WTC11 (cell line): ENCODE measurements around the gene FDPS. TPM values are rescaled to one million over a fixed set of nuclear protein-coding genes. Genes with fewer than 3 reads are reported as not detected.
A peak's percentile ranks its signal among the peaks of the same experiment; 100 is the strongest.

Experiments
- AR ChIP-seq: fragments of 250-450 bp; sonication (Bioruptor Pico); IDR thresholded peaks from 2 replicates; pipeline ENCODE4 v1.9.0; 2021; ENCODE audit warnings: mild to moderate bottlenecking
- ATF3 ChIP-seq: sonication (generic); formaldehyde crosslinking; conservative IDR thresholded peaks from 2 replicates; pipeline ENCODE4 v1.8.1; 2022; ENCODE audit warnings: mild to moderate bottlenecking, missing genetic modification reagents
- CREB1 ChIP-seq: sonication (generic); formaldehyde crosslinking; IDR thresholded peaks from 2 replicates; pipeline ENCODE4 v1.8.0; 2023; ENCODE audit warnings: mild to moderate bottlenecking, missing genetic modification reagents
- CREM ChIP-seq: sonication (generic); formaldehyde crosslinking; IDR thresholded peaks from 2 replicates; pipeline ENCODE4 v1.8.1; 2022; ENCODE audit warnings: mild to moderate bottlenecking, missing genetic modification reagents, moderate library complexity
- E2F1 ChIP-seq: sonication (generic); formaldehyde crosslinking; IDR thresholded peaks from 2 replicates; pipeline ENCODE4 v1.8.0; 2022; ENCODE audit warnings: mild to moderate bottlenecking, missing genetic modification reagents
- ELF4 ChIP-seq: sonication (generic); formaldehyde crosslinking; IDR thresholded peaks from 2 replicates; pipeline ENCODE4 v1.8.1; 2022; ENCODE audit warnings: low read depth, mild to moderate bottlenecking, moderate library complexity, missing genetic modification reagents
- FOXJ3 ChIP-seq: sonication (generic); formaldehyde crosslinking; IDR thresholded peaks from 2 replicates; pipeline ENCODE4 v1.9.0; 2021; ENCODE audit warnings: missing genetic modification reagents, mild to moderate bottlenecking, borderline replicate concordance
- GABPB1 ChIP-seq: sonication (generic); formaldehyde crosslinking; IDR thresholded peaks from 2 replicates; pipeline ENCODE4 v1.8.1; 2023; ENCODE audit warnings: mild to moderate bottlenecking, missing genetic modification reagents
- HMGA2 ChIP-seq: fragments of 250-450 bp; sonication (Bioruptor Pico); IDR thresholded peaks from 2 replicates; pipeline ENCODE4 v1.4.0; 2021; ENCODE audit warnings: mild to moderate bottlenecking, moderate library complexity
- HMGXB4 ChIP-seq: sonication (generic); formaldehyde crosslinking; IDR thresholded peaks from 2 replicates; pipeline ENCODE4 v1.8.1; 2023; ENCODE audit warnings: mild to moderate bottlenecking, moderate library complexity, missing genetic modification reagents
- IRF1 ChIP-seq: sonication (generic); formaldehyde crosslinking; IDR thresholded peaks from 2 replicates; pipeline ENCODE4 v1.8.0; 2023; ENCODE audit warnings: missing genetic modification reagents
- IRF2 ChIP-seq: sonication (generic); formaldehyde crosslinking; IDR thresholded peaks from 2 replicates; pipeline ENCODE4 v1.8.0; 2022; ENCODE audit warnings: low read depth, missing genetic modification reagents, borderline replicate concordance
- MLX ChIP-seq: sonication (generic); formaldehyde crosslinking; IDR thresholded peaks from 2 replicates; pipeline ENCODE4 v1.8.1; 2023; ENCODE audit warnings: mild to moderate bottlenecking, missing genetic modification reagents, moderate library complexity
- NFE2L1 ChIP-seq: sonication (generic); formaldehyde crosslinking; IDR thresholded peaks from 2 replicates; pipeline ENCODE4 v1.8.1; 2023; ENCODE audit warnings: missing genetic modification reagents
- NFYB ChIP-seq: sonication (generic); formaldehyde crosslinking; conservative IDR thresholded peaks from 2 replicates; pipeline ENCODE4 v1.8.0; 2022; ENCODE audit warnings: low read depth, missing genetic modification reagents
- NR3C1 ChIP-seq: sonication (generic); formaldehyde crosslinking; conservative IDR thresholded peaks from 2 replicates; pipeline ENCODE4 v1.8.1; 2023; ENCODE audit warnings: low read depth, mild to moderate bottlenecking, missing genetic modification reagents
- PRRX2 ChIP-seq: fragments of 250-450 bp; sonication (Bioruptor Pico); IDR thresholded peaks from 2 replicates; pipeline ENCODE4 v1.8.0; 2021; ENCODE audit warnings: mild to moderate bottlenecking
- RELA ChIP-seq: sonication (generic); formaldehyde crosslinking; IDR thresholded peaks from 2 replicates; pipeline ENCODE4 v1.8.1; 2022; ENCODE audit warnings: missing genetic modification reagents, mild to moderate bottlenecking, borderline replicate concordance
- STAT6 ChIP-seq: sonication (generic); formaldehyde crosslinking; conservative IDR thresholded peaks from 2 replicates; pipeline ENCODE4 v1.8.1; 2023; ENCODE audit warnings: mild to moderate bottlenecking, low read depth, missing genetic modification reagents, moderate library complexity
- USF2 ChIP-seq: sonication (generic); formaldehyde crosslinking; IDR thresholded peaks from 2 replicates; pipeline ENCODE4 v1.8.1; 2023; ENCODE audit warnings: mild to moderate bottlenecking, missing genetic modification reagents, moderate library complexity
- ZNF121 ChIP-seq: sonication (generic); formaldehyde crosslinking; IDR thresholded peaks from 2 replicates; pipeline ENCODE4 v1.8.0; 2023; ENCODE audit warnings: missing genetic modification reagents
- ZNF263 ChIP-seq: sonication (generic); formaldehyde crosslinking; IDR thresholded peaks from 2 replicates; pipeline ENCODE4 v1.8.1; 2022; ENCODE audit warnings: low read depth, mild to moderate bottlenecking, moderate library complexity, missing genetic modification reagents
- ZNF396 ChIP-seq: fragments of 250-450 bp; sonication (Bioruptor Pico); IDR thresholded peaks from 2 replicates; pipeline ENCODE4 v1.8.0; 2021; ENCODE audit warnings: mild to moderate bottlenecking, moderate library complexity, borderline replicate concordance
- ZNF423 ChIP-seq: fragments of 250-450 bp; sonication (Bioruptor Pico); IDR thresholded peaks from 2 replicates; pipeline ENCODE4 v2.1.2; 2022; ENCODE audit warnings: mild to moderate bottlenecking, moderate library complexity
- total RNA-seq: library from RNA; stranded (reverse); gene quantifications from 3 replicates; pipeline ENCODE4 v1.2.3, GENCODE V29; 2021

The FDPS gene
- total RNA-seq, 1 experiment from 2014 or later: 354 TPM

- TF ChIP-seq CREM (CRISPR knock-in tag) (no peak; the same call in 1 of the 2 replicates), NR3C1 (CRISPR knock-in tag) (no peak), HMGA2 (CRISPR knock-in tag) (no peak), AR (CRISPR knock-in tag) (no peak), GABPB1 (CRISPR knock-in tag) (no peak), RELA (no peak), NFE2L1 (peak; percentile 56; the same call in 1 of the 2 replicates), ZNF423 (CRISPR knock-in tag) (no peak), PRRX2 (CRISPR knock-in tag) (no peak), FOXJ3 (CRISPR knock-in tag) (no peak), STAT6 (CRISPR knock-in tag) (no peak), ZNF121 (no peak), ATF3 (CRISPR knock-in tag) (no peak), ZNF396 (CRISPR knock-in tag) (no peak), NFYB (peak; percentile 77), IRF2 (CRISPR knock-in tag) (no peak), USF2 (CRISPR knock-in tag) (peak; percentile 99), E2F1 (CRISPR knock-in tag) (0 out of 2 replicates have a peak, but pooled peaks have one; percentile 46), MLX (peak; percentile 14; the same call in 1 of the 2 replicates), ZNF263 (CRISPR knock-in tag) (no peak), ELF4 (no peak), HMGXB4 (no peak; the same call in 1 of the 2 replicates), CREB1 (no peak), IRF1 (CRISPR knock-in tag) (no peak)
These were observed 15.5 kb downstream of the FDPS start (continued) for GRCh38 chr1:155324037-155324716.
